ENCODE measurements around the gene COIL. TPM values are rescaled to one million over a fixed set of nuclear protein-coding genes. Genes with fewer than 3 reads are reported as not detected.

COIL gene
- total RNA-seq, 2 experiments from 2014 or later, result 19.4 to 20.3 TPM

DNA sequence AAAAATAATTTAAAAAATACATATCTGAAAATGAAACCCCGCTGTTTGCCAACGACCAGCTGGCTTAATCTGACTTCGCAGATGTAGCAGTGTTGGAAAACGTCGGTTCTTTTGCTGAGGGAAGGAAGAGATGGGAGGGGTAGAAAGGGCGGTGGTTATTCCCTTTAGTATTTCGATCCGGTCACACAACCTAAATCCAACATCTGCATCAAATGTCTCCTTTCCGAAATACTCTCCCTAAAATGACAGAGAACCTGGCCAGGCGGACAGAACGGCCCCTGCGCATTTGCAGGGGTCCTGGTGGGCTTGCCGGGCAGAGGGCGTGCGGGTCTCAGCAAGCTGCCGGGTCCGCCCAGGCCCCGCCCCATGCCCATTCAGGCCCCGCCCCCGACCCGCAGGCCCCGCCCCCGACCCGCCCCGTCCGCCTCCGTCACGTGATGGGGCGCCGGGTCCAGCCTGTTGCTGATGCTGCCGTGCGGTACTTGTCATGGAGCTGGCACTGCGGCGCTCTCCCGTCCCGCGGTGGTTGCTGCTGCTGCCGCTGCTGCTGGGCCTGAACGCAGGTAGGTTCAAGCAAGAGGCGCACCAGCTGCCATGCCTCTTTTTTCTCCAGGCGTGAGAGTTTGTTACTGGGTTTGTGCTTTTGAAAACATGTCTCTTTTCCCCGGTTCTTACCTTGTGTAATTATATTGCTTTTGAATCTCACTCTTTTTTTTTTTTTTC, 17.0 kb upstream of the COIL start, which contains the start of gene SCPEP1:
TSS of gene SCPEP1 (plus strand) at position 459 of the 723 bp plus-strand sequence. CDS start at position 488, 29 bp downstream.
- ATAC-seq (ENCODE audit: poor library complexity) (peak; percentile 96), DNase-seq (peak; percentile 63 to 92 (median 80))
- Mint-ChIP-seq H3K4me1 (ENCODE audit: low read depth) (peaks cover 13% of the 10 kb centered on the region), H3K4me3 (peak within 1 kb of the TSS; percentile 92), H3K9me3 (no peaks in the 10 kb centered on the region), H3K36me3 (ENCODE audit: low read depth) (no peaks in the 10 kb centered on the region), H3K27ac (peak within 1 kb of the TSS; percentile 73), H3K27me3 (peaks cover 8% of the 10 kb centered on the region)
- H3K4me3 ChIP-seq (ENCODE audit: low read length), result peak within 1 kb of the TSS; percentile 72
- TF ChIP-seq, protein P1, sequence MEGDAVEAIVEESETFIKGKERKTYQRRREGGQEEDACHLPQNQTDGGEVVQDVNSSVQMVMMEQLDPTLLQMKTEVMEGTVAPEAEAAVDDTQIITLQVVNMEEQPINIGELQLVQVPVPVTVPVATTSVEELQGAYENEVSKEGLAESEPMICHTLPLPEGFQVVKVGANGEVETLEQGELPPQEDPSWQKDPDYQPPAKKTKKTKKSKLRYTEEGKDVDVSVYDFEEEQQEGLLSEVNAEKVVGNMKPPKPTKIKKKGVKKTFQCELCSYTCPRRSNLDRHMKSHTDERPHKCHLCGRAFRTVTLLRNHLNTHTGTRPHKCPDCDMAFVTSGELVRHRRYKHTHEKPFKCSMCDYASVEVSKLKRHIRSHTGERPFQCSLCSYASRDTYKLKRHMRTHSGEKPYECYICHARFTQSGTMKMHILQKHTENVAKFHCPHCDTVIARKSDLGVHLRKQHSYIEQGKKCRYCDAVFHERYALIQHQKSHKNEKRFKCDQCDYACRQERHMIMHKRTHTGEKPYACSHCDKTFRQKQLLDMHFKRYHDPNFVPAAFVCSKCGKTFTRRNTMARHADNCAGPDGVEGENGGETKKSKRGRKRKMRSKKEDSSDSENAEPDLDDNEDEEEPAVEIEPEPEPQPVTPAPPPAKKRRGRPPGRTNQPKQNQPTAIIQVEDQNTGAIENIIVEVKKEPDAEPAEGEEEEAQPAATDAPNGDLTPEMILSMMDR (IDR thresholded peaks at IDR 0.05), result no peak
- ChIA-PET CTCF (interaction anchor here (1.9 to 3.8 kb wide), 2 partner anchors 17 to 107 kb away, joined by 7 to 21 read pairs; partner anchors contain the start of genes AKAP1 and COIL), POLR2A (interaction anchor here (0.8 to 2.1 kb wide), 8 partner anchors 10 to 872 kb away, joined by 3 to 11 read pairs (median 3); partner anchors contain the start of genes AKAP1, COIL, DGKE and MRPS23)
- H3K4me1 ChIP-seq (ENCODE audit: insufficient read depth, low read length), result peaks cover 17% of the 10 kb centered on the region
- H3K9me3 ChIP-seq (ENCODE audit: control insufficient read depth in 1 of 2, insufficient read depth in 1 of 2, low read length in 2 of 2), result no peaks in the 10 kb centered on the region
- H3K27ac ChIP-seq (ENCODE audit: low read depth in 1 of 2, low read length in 2 of 2), result no peak within 1 kb of the TSS
- intact Hi-C loops (cut with DNase I, micrococcal nuclease), result loop anchor here (2.0 kb wide), 5 partner anchors 15 to 143 kb away; partner anchors contain the start of genes COIL (in 1 of the 2) and DGKE (in 1 of the 2)
- no peaks in the 10 kb centered on the region for H3K27me3 ChIP-seq (ENCODE audit: control insufficient read depth in 1 of 2, insufficient read depth in 2 of 2, low read length in 2 of 2)
- H3K36me3 ChIP-seq (ENCODE audit: insufficient read depth, low read length), result no peaks in the 10 kb centered on the region

DNA sequence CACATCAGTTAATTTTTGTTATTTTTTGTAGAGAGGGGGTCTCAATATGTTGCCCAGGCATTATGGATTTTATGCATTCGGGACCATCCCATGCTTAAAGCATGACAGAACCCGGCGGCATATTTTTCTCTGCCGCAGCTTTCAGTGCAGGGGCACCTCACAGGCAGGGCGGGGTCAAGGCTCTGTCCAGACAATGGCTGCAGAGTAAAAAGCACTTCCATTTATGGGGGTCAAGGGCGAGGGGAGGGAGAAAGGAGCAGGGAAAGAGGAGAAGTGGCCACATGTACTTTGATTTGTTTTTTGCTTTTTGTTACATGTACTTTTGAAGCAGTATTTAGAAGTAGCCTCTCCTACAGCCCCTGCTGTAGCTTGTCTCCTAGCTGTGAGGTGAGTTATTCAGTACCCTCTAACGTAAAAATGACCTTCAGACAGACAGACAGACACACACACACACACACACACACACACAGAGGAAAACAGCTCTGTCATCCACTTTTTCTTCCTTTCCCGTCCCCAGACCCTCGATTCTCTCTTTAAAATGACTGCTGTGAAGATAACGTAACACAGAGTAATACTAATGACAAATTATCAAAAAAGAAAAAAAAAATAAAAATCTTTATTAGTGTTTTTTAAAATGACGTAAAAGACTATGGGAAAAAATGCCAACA, 16.2 kb upstream of the COIL start:
- H3K9me3 Mint-ChIP-seq, result no peaks in the 10 kb centered on the region
- no peak for ATAC-seq (ENCODE audit: poor library complexity)
- intact Hi-C loops (cut with DNase I, micrococcal nuclease), result loop anchor here in 1 of 2 experiments (2.0 kb wide), 1 partner anchor 14 kb away; no protein-coding TSS in a partner anchor
- peak overlapping the region; percentile 78 for H3K4me3 Mint-ChIP-seq
- H3K36me3 Mint-ChIP-seq (ENCODE audit: low read depth), result no peaks in the 10 kb centered on the region
- no peak overlapping the region for H3K27ac Mint-ChIP-seq
- peaks cover 8% of the 10 kb centered on the region for H3K27me3 Mint-ChIP-seq
- ChIA-PET CTCF (interaction anchor here (1.9 to 3.8 kb wide), 2 partner anchors 16 to 108 kb away, joined by 7 to 21 read pairs; partner anchors contain the start of genes AKAP1 and COIL), POLR2A (interaction anchor here (0.8 to 2.1 kb wide), 6 partner anchors 9 to 873 kb away, joined by 3 to 11 read pairs (median 3); partner anchors contain the start of genes AKAP1, DGKE and MRPS23)
- Histone ChIP-seq H3K9me3 (ENCODE audit: control insufficient read depth in 1 of 2, insufficient read depth in 1 of 2, low read length in 2 of 2) (no peaks in the 10 kb centered on the region), H3K4me3 (ENCODE audit: low read length) (peak overlapping the region; percentile 72), H3K36me3 (ENCODE audit: insufficient read depth, low read length) (no peaks in the 10 kb centered on the region), H3K27me3 (ENCODE audit: control insufficient read depth in 1 of 2, insufficient read depth in 2 of 2, low read length in 2 of 2) (no peaks in the 10 kb centered on the region), H3K4me1 (ENCODE audit: insufficient read depth, low read length) (peaks cover 17% of the 10 kb centered on the region), H3K27ac (ENCODE audit: low read depth in 1 of 2, low read length in 2 of 2) (no peak overlapping the region)
- no peak for DNase-seq
- TF ChIP-seq, protein P1 (IDR thresholded peaks at IDR 0.05), result no peak
- peaks cover 13% of the 10 kb centered on the region for H3K4me1 Mint-ChIP-seq (ENCODE audit: low read depth)

DNA sequence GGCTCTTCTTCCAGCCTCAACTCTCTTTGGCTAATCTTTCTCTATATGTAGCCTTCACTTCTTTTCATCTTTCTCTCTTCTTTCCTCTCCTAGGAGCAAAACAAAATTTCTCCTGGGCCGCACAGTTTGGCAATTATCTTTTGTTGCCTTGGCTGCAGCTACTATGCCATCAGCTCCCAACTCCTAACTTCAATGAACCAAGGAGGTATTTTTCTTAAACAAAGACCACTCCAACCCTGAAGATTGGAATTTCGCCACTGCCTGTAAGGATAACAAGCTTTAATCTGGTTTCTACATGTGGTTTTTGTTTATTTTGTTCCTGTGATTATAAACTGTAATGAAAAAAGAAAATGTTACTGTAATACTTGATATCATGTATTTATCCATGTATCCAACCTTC, 14.8 kb upstream of the COIL start:
- peaks cover 17% of the 10 kb centered on the region for H3K4me1 ChIP-seq (ENCODE audit: insufficient read depth, low read length)
- H3K9me3 ChIP-seq (ENCODE audit: control insufficient read depth in 1 of 2, insufficient read depth in 1 of 2, low read length in 2 of 2), result no peaks in the 10 kb centered on the region
- no peaks in the 10 kb centered on the region for H3K36me3 ChIP-seq (ENCODE audit: insufficient read depth, low read length)
- Mint-ChIP-seq H3K9me3 (no peaks in the 10 kb centered on the region), H3K27me3 (peaks cover 8% of the 10 kb centered on the region), H3K36me3 (ENCODE audit: low read depth) (no peaks in the 10 kb centered on the region), H3K27ac (no peak overlapping the region), H3K4me1 (ENCODE audit: low read depth) (peaks cover 13% of the 10 kb centered on the region), H3K4me3 (peak overlapping the region; percentile 43)
- TF ChIP-seq, protein P1 (IDR thresholded peaks at IDR 0.05), result no peak
- no peak overlapping the region for H3K4me3 ChIP-seq (ENCODE audit: low read length)
- H3K27ac ChIP-seq (ENCODE audit: low read depth in 1 of 2, low read length in 2 of 2), result no peak overlapping the region
- CTCF ChIA-PET, result interaction anchor here (3.8 kb wide), 1 partner anchor 15 kb away, joined by 21 read pairs; the partner anchor contains the start of gene COIL
- no peaks in the 10 kb centered on the region for H3K27me3 ChIP-seq (ENCODE audit: control insufficient read depth in 1 of 2, insufficient read depth in 2 of 2, low read length in 2 of 2)
- no peak for ATAC-seq (ENCODE audit: poor library complexity)
- DNase-seq, result no peak
- POLR2A ChIA-PET, result no interaction called here
- intact Hi-C loops (cut with DNase I, micrococcal nuclease), result loop anchor here in 1 of 2 experiments (2.0 kb wide), 1 partner anchor 13 kb away; no protein-coding TSS in a partner anchor

Measured in CD4-positive, alpha-beta T cell (primary cell).